ENCODE data around the gene PDXK.

PDXK gene

GRCh38 chr21:43762303-43763128 lies 43.6 kb downstream of the PDXK start:
- Histone ChIP-seq H3K4me3 (ENCODE audit: severe bottlenecking) (no peak overlapping the region), H3K27ac (ENCODE audit: poor library complexity, severe bottlenecking) (peak overlapping the region; percentile 66), H3K4me1 (ENCODE audit: insufficient read depth, poor library complexity, severe bottlenecking) (peaks cover 14% of the 10 kb centered on the region), H3K36me3 (ENCODE audit: low read depth) (peaks cover 48% of the 10 kb centered on the region), H3K27me3 (ENCODE audit: insufficient read depth, poor library complexity, severe bottlenecking) (no peaks in the 10 kb centered on the region), H3K9me3 (ENCODE audit: severe bottlenecking) (no peaks in the 10 kb centered on the region)
- ATAC-seq (ENCODE audit: low read depth): peak; percentile 66
- no peak for DNase-seq (ENCODE audit: low spot score)
- no peak for TF ChIP-seq CTCF (IDR thresholded peaks at IDR 0.05; ENCODE audit: poor library complexity, severe bottlenecking)

- DNase-seq (ENCODE audit: low spot score): no peak
- Histone ChIP-seq H3K4me3 (ENCODE audit: severe bottlenecking) (no peak overlapping the region), H3K36me3 (ENCODE audit: low read depth) (peaks cover 34% of the 10 kb centered on the region), H3K4me1 (ENCODE audit: insufficient read depth, poor library complexity, severe bottlenecking) (peaks cover 28% of the 10 kb centered on the region), H3K27ac (ENCODE audit: poor library complexity, severe bottlenecking) (peak overlapping the region; percentile 66), H3K9me3 (ENCODE audit: severe bottlenecking) (no peaks in the 10 kb centered on the region), H3K27me3 (ENCODE audit: insufficient read depth, poor library complexity, severe bottlenecking) (no peaks in the 10 kb centered on the region)
- no peak for ATAC-seq (ENCODE audit: low read depth)
- TF ChIP-seq CTCF (IDR thresholded peaks at IDR 0.05; ENCODE audit: poor library complexity, severe bottlenecking): no peak
Observed at GRCh38 chr21:43763901-43764523, 45.1 kb downstream of the PDXK start.

GRCh38 chr21:43764576-43765495 lies 45.9 kb downstream of the PDXK start:
- Histone ChIP-seq H3K9me3 (ENCODE audit: severe bottlenecking) (no peaks in the 10 kb centered on the region), H3K27me3 (ENCODE audit: insufficient read depth, poor library complexity, severe bottlenecking) (no peaks in the 10 kb centered on the region), H3K36me3 (ENCODE audit: low read depth) (peaks cover 28% of the 10 kb centered on the region), H3K4me3 (ENCODE audit: severe bottlenecking) (no peak overlapping the region), H3K27ac (ENCODE audit: poor library complexity, severe bottlenecking) (peak overlapping the region; percentile 66), H3K4me1 (ENCODE audit: insufficient read depth, poor library complexity, severe bottlenecking) (peaks cover 28% of the 10 kb centered on the region)
- ATAC-seq (ENCODE audit: low read depth): no peak
- TF ChIP-seq CTCF (IDR thresholded peaks at IDR 0.05; ENCODE audit: poor library complexity, severe bottlenecking): no peak
- DNase-seq (ENCODE audit: low spot score): no peak

DNA sequence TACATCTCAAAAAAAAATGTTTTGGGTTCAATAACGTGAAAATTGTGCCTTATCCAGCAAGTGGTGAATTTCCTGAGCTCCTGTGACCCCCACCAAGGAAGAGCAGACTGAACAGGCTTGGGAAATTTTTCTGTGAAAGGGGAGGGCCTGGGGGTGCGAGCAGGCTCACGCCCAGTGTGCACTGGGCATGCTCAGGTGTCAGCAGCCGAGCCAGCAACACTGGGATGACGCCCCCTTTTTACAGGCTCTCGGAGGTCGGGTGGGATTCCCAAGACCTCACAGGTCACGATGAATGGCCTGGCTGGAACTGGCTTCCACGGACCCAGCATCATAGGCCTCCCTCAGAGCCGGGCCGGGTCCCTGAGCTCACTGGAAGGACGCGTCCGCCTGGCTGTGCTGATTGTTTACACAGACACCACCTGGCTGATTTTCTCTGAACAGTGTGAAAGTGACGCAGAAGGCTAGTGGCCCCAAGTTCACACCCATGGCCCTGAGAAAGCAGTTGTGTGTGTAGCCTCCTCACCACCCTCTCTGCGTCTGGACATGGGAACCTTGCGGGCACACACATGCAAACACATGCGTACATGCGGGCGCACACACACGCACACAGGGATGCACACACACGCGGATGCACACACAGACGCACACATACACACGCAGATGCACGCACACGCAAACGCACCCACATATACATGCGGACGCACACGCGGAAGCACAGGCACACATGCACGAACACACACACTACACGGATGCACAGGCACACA lies 48.0 kb downstream of the PDXK start:
- DNase-seq (ENCODE audit: low spot score): no peak
- Histone ChIP-seq H3K36me3 (ENCODE audit: low read depth) (peaks cover 13% of the 10 kb centered on the region), H3K4me1 (ENCODE audit: insufficient read depth, poor library complexity, severe bottlenecking) (peaks cover 28% of the 10 kb centered on the region), H3K9me3 (ENCODE audit: severe bottlenecking) (no peaks in the 10 kb centered on the region), H3K4me3 (ENCODE audit: severe bottlenecking) (no peak overlapping the region), H3K27me3 (ENCODE audit: insufficient read depth, poor library complexity, severe bottlenecking) (no peaks in the 10 kb centered on the region), H3K27ac (ENCODE audit: poor library complexity, severe bottlenecking) (peak overlapping the region; percentile 82)
- ATAC-seq (ENCODE audit: low read depth): no peak
- no peak for TF ChIP-seq CTCF (IDR thresholded peaks at IDR 0.05; ENCODE audit: poor library complexity, severe bottlenecking)
